ENCODE results near the gene PRIMPOL. TPM values are rescaled to one million over a fixed set of nuclear protein-coding genes. Genes with fewer than 3 reads are reported as not detected.
"Not testable (repeated sequence)": the region's sequence is repeated elsewhere in the genome, so short reads cannot be mapped to it uniquely, and the experiment has no call there.

PRIMPOL gene
- total RNA-seq (2022) (7.5 and 7.9 TPM in 2 replicates), Bru-seq, nascent RNA (percentile 59 among the genes with signal in this experiment), BruChase-seq, experiment 1, labeled RNA remaining after a 2-hour chase (percentile 59 among the genes with signal in this experiment), BruChase-seq, experiment 2, labeled RNA remaining after a 6-hour chase (percentile 60 among the genes with signal in this experiment)
- long read RNA-seq, partial matches to known transcripts, result 1 of 6 reads
- long read RNA-seq, other reads (novel, unspliced or antisense), result 1 of 6 reads

GRCh38 chr4:184649026-184649970 lies at the start of gene PRIMPOL, which contains the start of gene CASP3:
TSS of gene PRIMPOL (plus strand) at chr4:184649738. CDS start at chr4:184657141, 7,403 bp downstream.
TSS of gene CASP3 (minus strand) at chr4:184649447. CDS start at chr4:184638453, 10,994 bp downstream.
- Mint-ChIP-seq H3K27me3 (ENCODE audit: insufficient read depth, unreplicated experiment) (no peaks in the 10 kb centered on the region), H3K4me1 (ENCODE audit: low read depth, unreplicated experiment) (peaks cover 14% of the 10 kb centered on the region), H3K27ac (ENCODE audit: unreplicated experiment) (peak within 1 kb of the TSS; percentile 78), H3K36me3 (ENCODE audit: insufficient read depth, unreplicated experiment) (peaks cover 9% of the 10 kb centered on the region), H3K9me3 (ENCODE audit: unreplicated experiment) (no peaks in the 10 kb centered on the region), H3K4me3 (ENCODE audit: unreplicated experiment) (peak within 1 kb of the TSS; percentile 88)
- intact Hi-C loops (cut with micrococcal nuclease; ENCODE audit: unreplicated experiment), result loop anchor here (2.0 to 10.0 kb wide), 5 partner anchors 83 to 384 kb away; partner anchors contain the start of genes CENPU and IRF2
- BruUV-seq (replicated peaks), result no TSS peak
- ChIA-PET POLR2A (interaction anchor here (0.6 to 2.7 kb wide), 19 partner anchors 9 to 1367 kb away, joined by 3 to 17 read pairs (median 5); partner anchors contain the start of gene CENPU), CTCF (interaction anchor here (0.5 to 1.6 kb wide), 17 partner anchors 13 to 776 kb away, joined by 3 to 11 read pairs (median 3); partner anchors contain the start of gene CENPU)
- Histone ChIP-seq H3K9me3 (no peaks in the 10 kb centered on the region), H3K4me3 (ENCODE audit: low read depth, low read length) (peak within 1 kb of the TSS; percentile 63), H3K4me1 (peaks cover 10% of the 10 kb centered on the region), H3K36me3 (ENCODE audit: control insufficient read depth, insufficient read depth, low read length) (no peaks in the 10 kb centered on the region), H3K27me3 (replicated peaks; ENCODE audit: control insufficient read depth, insufficient read depth, low read length) (no peaks in the 10 kb centered on the region)
- peak; percentile 95 to 97 for DNase-seq
- peak in 1 of 2 experiments; percentile 26 for TF ChIP-seq CTCF (IDR thresholded peaks at IDR 0.05; ENCODE audit: insufficient read depth in 1 of 2, low read depth in 1 of 2, low read length in 1 of 2, severe bottlenecking in 1 of 2, unreplicated experiment in 1 of 2)

- BruUV-seq (replicated peaks); H3K9me3 ChIP-seq; H3K4me3 Mint-ChIP-seq (ENCODE audit: unreplicated experiment); H3K36me3 ChIP-seq (ENCODE audit: control insufficient read depth, insufficient read depth, low read length); H3K27me3 Mint-ChIP-seq (ENCODE audit: insufficient read depth, unreplicated experiment); H3K27me3 ChIP-seq (replicated peaks; ENCODE audit: control insufficient read depth, insufficient read depth, low read length); H3K27ac Mint-ChIP-seq (ENCODE audit: unreplicated experiment); H3K4me1 ChIP-seq; H3K4me1 Mint-ChIP-seq (ENCODE audit: low read depth, unreplicated experiment); CTCF ChIA-PET; DNase-seq; H3K4me3 ChIP-seq (ENCODE audit: low read depth, low read length); H3K36me3 Mint-ChIP-seq (ENCODE audit: insufficient read depth, unreplicated experiment); POLR2A ChIA-PET; intact Hi-C loops (cut with micrococcal nuclease; ENCODE audit: unreplicated experiment): not testable (repeated sequence)
- peaks cover 32% of the 10 kb centered on the region for H3K9me3 Mint-ChIP-seq (ENCODE audit: unreplicated experiment)
Observed at GRCh38 chr4:184600982-184601381, 48.6 kb upstream of the PRIMPOL start.

GRCh38 chr4:184602857-184603256 lies 46.7 kb upstream of the PRIMPOL start:
- intact Hi-C loops (cut with micrococcal nuclease; ENCODE audit: unreplicated experiment); H3K36me3 ChIP-seq (ENCODE audit: control insufficient read depth, insufficient read depth, low read length); POLR2A ChIA-PET; H3K4me3 ChIP-seq (ENCODE audit: low read depth, low read length); H3K9me3 ChIP-seq; H3K27me3 Mint-ChIP-seq (ENCODE audit: insufficient read depth, unreplicated experiment); H3K27ac Mint-ChIP-seq (ENCODE audit: unreplicated experiment); H3K27me3 ChIP-seq (replicated peaks; ENCODE audit: control insufficient read depth, insufficient read depth, low read length); H3K4me1 Mint-ChIP-seq (ENCODE audit: low read depth, unreplicated experiment); H3K36me3 Mint-ChIP-seq (ENCODE audit: insufficient read depth, unreplicated experiment); CTCF ChIA-PET; H3K4me1 ChIP-seq; BruUV-seq (replicated peaks); DNase-seq; H3K4me3 Mint-ChIP-seq (ENCODE audit: unreplicated experiment): not testable (repeated sequence)
- H3K9me3 Mint-ChIP-seq (ENCODE audit: unreplicated experiment), result peaks cover 36% of the 10 kb centered on the region

GRCh38 chr4:184607429-184607828 lies 42.1 kb upstream of the PRIMPOL start:
- not testable (repeated sequence) for H3K4me1 ChIP-seq; H3K27me3 ChIP-seq (replicated peaks; ENCODE audit: control insufficient read depth, insufficient read depth, low read length)
- peaks cover 27% of the 10 kb centered on the region for H3K9me3 Mint-ChIP-seq (ENCODE audit: unreplicated experiment)

More at GRCh38 chr4:184607429-184607828, 42.1 kb upstream of the PRIMPOL start:
- H3K4me1 Mint-ChIP-seq (ENCODE audit: low read depth, unreplicated experiment); H3K9me3 ChIP-seq; H3K36me3 Mint-ChIP-seq (ENCODE audit: insufficient read depth, unreplicated experiment); H3K36me3 ChIP-seq (ENCODE audit: control insufficient read depth, insufficient read depth, low read length); intact Hi-C loops (cut with micrococcal nuclease; ENCODE audit: unreplicated experiment); H3K4me3 Mint-ChIP-seq (ENCODE audit: unreplicated experiment); H3K27ac Mint-ChIP-seq (ENCODE audit: unreplicated experiment); DNase-seq; H3K27me3 Mint-ChIP-seq (ENCODE audit: insufficient read depth, unreplicated experiment); POLR2A ChIA-PET; CTCF ChIA-PET; H3K4me3 ChIP-seq (ENCODE audit: low read depth, low read length); BruUV-seq (replicated peaks): not testable (repeated sequence)
